IPS-NIHi7 (cell line): ENCODE results near the gene HBE1.
A peak's percentile ranks its signal among the peaks of the same experiment; 100 is the strongest.
"Not testable (repeated sequence)": the region's sequence is repeated elsewhere in the genome, so short reads cannot be mapped to it uniquely, and the experiment has no call there.

Experiments used
- DNase-seq: peaks from one replicate; pipeline ENCODE4 v3.0.0; 2012; ENCODE audit warnings: mixed read lengths; ENCODE audit errors: extremely low spot score

HBE1 gene

GRCh38 chr11:5285703-5286340, 16.1 kb upstream of the HBE1 start:
- DNase-seq = no peak

GRCh38 chr11:5284637-5285036, 14.9 kb upstream of the HBE1 start:
- no peak for DNase-seq

GRCh38 chr11:5283882-5284281, 14.1 kb upstream of the HBE1 start:
- DNase-seq = no peak

- DNase-seq = no peak
These were observed 13.3 kb upstream of the HBE1 start for GRCh38 chr11:5283086-5283485.

GRCh38 chr11:5282628-5283027, 12.9 kb upstream of the HBE1 start:
- DNase-seq = no peak

GRCh38 chr11:5281596-5281995, 11.9 kb upstream of the HBE1 start:
- DNase-seq = no peak

GRCh38 chr11:5280582-5281102, 10.9 kb upstream of the HBE1 start:
- peak; percentile 70 for DNase-seq

- no peak for DNase-seq
These were observed 9.8 kb upstream of the HBE1 start for GRCh38 chr11:5279471-5280090.

- no peak for DNase-seq
These were observed 8.2 kb upstream of the HBE1 start for GRCh38 chr11:5277807-5278382.

GRCh38 chr11:5276697-5277096, 7.0 kb upstream of the HBE1 start:
- DNase-seq = no peak

- DNase-seq = no peak
These were observed 5.8 kb upstream of the HBE1 start for GRCh38 chr11:5275369-5276110.

GRCh38 chr11:5274395-5274794, 4.7 kb upstream of the HBE1 start:
- DNase-seq = no peak

- no peak for DNase-seq
These were observed 2.8 kb upstream of the HBE1 start for GRCh38 chr11:5272395-5273017.

GRCh38 chr11:5267033-5267563, 2.6 kb downstream of the HBE1 start:
- DNase-seq = no peak

- no peak for DNase-seq
These were observed 3.1 kb downstream of the HBE1 start for GRCh38 chr11:5266609-5267008.

GRCh38 chr11:5265832-5266231, 3.9 kb downstream of the HBE1 start:
- no peak for DNase-seq

- peak; percentile 22 for DNase-seq
These were observed 11.0 kb downstream of the HBE1 start for GRCh38 chr11:5258543-5259262.

- peak; percentile 41 for DNase-seq
These were observed 12.4 kb downstream of the HBE1 start for GRCh38 chr11:5257296-5257695.

- not testable (repeated sequence) for DNase-seq
These were observed 14.9 kb downstream of the HBE1 start, which contains the start of gene HBG2 for GRCh38 chr11:5254646-5255413. TSS of gene HBG2 (minus strand) at chr11:5254781. CDS start at chr11:5254728, 53 bp downstream.

- not testable (repeated sequence) for DNase-seq
These were observed 15.7 kb downstream of the HBE1 start for GRCh38 chr11:5254023-5254422.
